Testis (tissue), 2 donors: Measurements from ENCODE around the gene UNC5B.

Experiments
- POLR2A ChIP-seq: fragments of 450-650 bp; IDR thresholded peaks from one replicate; pipeline ENCODE4 v1.6.1; 2017; ENCODE audit warnings: antibody characterized with exemption, mild to moderate bottlenecking, moderate library complexity
- TF ChIP-seq, protein P1 (sequence below), 3 experiments: fragments of 450-650 bp in 2 of 3; fragments of 200-600 bp in 1 of 3; sonication (generic) in 1 of 3; IDR thresholded peaks; one replicate each; pipeline ENCODE4 v1.5.1; 2016 to 2019; ENCODE audit warnings: antibody characterized with exemption in 3 of 3, mild to moderate bottlenecking in 2 of 3, moderate library complexity in 1 of 3

DNA sequence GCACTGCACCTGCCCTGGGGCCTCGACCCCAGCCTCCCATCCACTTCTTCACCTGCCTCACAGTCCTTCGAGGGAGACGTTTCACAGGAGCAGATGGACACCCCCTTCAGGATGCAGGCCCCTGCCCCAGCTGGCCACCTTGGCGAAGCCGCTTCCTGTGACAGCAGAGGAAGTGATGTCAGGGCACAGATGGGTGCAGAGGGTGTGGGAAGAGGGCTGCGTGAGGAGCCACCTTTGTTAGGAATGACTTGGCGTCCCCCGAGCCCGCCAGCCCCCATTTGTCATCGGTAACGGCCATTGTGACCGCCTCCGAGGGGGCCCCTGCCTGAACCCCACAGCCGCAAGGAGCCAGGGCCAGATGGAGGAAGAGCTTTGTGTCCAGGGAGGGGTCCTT lies 59.3 kb downstream of the UNC5B start:
- TF ChIP-seq POLR2A = no peak
- TF ChIP-seq, protein P1, sequence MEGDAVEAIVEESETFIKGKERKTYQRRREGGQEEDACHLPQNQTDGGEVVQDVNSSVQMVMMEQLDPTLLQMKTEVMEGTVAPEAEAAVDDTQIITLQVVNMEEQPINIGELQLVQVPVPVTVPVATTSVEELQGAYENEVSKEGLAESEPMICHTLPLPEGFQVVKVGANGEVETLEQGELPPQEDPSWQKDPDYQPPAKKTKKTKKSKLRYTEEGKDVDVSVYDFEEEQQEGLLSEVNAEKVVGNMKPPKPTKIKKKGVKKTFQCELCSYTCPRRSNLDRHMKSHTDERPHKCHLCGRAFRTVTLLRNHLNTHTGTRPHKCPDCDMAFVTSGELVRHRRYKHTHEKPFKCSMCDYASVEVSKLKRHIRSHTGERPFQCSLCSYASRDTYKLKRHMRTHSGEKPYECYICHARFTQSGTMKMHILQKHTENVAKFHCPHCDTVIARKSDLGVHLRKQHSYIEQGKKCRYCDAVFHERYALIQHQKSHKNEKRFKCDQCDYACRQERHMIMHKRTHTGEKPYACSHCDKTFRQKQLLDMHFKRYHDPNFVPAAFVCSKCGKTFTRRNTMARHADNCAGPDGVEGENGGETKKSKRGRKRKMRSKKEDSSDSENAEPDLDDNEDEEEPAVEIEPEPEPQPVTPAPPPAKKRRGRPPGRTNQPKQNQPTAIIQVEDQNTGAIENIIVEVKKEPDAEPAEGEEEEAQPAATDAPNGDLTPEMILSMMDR (IDR thresholded peaks at IDR 0.05) = no peak
